Stimulated activated CD8-positive, alpha-beta memory T cell treated with anti-CD3 and anti-CD28 coated beads, Interleukin-2, amount 100 ng/mL, for 1 hour (primary cell): ENCODE measurements around the gene AGAP1.
"Not testable (repeated sequence)": the region's sequence is repeated elsewhere in the genome, so short reads cannot be mapped to it uniquely, and the experiment has no call there.

Experiments used
- DNase-seq, 2 donors: peaks; one replicate each; pipeline ENCODE4 v3.0.0-alpha.2; 2020; ENCODE audit warnings: low read depth in 2 of 2

Gene AGAP1

DNA sequence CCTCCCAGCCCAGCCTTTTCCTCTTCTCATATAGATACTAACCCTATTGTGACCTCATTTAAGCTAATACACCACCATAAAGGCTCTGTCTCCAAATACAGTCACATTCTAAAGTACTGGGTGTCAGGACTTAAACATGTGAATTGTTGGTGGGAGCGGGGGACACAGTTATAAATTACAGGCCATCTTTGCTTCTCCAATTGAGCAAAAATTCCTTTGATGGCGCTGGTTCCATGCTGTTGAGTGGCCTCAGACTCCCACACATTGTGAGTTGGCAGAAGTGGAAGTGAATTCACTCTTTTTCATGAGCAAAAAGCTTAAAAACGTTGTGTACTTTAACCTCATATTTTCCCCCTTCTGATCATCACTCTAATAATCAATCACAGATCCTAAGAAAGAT, 628.4 kb downstream of the AGAP1 start:
- DNase-seq = no peak

DNA sequence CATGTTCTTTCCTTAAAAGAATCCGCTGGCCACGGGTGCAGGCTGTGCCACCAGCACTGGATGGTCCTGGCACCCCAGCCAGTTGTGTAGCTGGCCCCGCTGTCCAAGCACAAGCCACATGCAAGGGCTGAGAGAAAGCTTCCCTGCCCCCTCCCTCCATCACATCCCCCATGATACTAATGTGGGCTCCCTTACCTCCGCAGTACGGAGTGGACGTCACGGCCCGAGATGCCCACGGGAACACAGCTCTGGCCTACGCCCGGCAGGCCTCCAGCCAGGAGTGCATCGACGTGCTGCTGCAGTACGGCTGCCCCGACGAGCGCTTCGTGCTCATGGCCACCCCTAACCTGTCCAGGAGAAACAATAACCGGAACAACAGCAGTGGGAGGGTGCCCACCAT, 629.9 kb downstream of the AGAP1 start:
- no peak for DNase-seq

DNA sequence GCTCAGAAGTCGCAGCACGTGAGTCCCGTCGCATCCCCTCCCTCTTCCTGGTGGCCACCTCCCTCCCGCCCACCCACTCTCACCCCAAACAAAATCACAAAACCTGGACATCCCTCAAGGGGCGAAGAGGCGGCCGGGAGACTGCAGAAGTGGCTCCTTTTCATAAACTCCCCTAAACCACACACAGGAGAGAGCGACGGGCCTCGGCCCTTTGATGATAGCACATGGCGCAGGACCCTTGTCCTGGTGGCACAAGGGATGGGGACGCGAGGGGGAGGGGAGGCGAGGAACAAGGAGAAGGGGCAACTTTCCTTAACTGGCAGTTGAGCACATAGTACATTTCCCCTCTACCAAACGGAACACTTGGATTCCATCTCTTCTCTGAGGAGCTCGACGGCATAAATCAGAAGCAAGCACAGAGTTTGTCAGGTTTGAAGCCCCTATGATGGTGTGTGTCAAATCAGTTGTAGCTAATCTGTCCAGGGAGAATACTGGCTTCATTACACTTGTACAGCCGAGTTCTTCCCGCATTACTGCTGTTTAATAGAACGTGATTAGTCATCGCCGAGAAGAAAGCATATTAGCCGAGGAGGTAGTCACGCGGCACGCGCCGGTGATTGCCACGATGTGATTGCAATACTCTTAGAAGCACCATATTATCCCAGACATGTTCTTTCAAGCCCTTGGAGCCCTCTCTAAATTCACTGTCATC, 630.5 kb downstream of the AGAP1 start:
- DNase-seq = no peak

DNA sequence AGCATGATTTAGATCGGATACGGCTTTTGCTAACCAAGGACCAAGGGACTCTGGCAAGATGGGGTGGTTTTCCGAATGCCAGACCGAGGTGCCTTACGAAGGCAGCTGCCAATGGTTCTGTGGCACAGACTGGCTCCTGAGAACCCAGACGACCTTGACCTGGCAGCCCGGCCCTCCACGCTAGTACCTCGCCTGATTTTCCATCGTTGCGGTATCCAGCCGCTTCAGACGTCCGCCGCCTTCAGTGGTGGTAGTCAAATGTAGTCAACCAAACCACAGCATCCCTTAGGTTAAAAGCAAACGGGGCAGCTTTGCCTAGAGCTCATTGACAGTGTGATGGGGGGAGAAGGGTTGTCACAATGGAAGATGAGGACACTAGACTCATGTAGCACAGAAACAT, 631.7 kb downstream of the AGAP1 start:
- no peak for DNase-seq

DNA sequence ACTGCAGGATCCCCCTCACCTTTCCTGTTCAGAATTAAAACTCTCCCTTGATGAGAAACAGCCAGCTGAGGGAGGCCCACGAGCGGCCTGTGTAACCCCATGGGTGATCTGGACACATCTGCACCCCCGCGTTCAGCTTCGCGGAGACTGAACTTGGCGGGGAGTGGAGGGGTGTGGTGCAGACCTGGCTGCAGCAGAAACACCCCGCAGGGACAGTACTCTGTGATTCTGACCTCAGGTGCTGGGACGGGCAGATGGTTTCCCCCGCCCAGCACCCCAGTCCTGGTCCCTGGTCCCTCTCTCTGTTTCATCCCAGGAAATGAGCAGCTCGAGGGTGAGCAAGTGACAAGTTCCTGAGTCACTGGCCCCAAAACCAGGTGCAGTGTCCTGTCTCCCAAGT, 633.2 kb downstream of the AGAP1 start:
- DNase-seq = no peak

DNA sequence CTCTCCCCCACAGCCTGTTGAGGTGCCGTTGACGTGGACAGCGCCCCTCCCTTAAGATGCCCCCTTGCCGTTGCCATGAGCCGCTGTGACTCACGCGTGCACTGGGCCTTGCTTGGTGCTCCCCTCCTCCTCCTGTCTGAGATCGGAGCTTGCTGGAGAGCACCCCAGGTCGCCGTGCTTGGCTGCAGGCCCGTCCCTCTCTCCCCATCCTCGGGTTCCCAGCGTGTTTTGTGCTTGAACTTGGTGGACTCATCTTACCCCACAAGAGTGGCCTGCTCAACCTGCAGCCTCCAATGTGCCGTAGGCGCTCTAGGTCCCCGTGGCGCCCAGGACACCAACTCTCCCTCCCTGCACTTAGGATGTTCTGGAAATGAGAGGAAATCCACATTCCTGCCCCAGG, 634.5 kb downstream of the AGAP1 start:
- DNase-seq = no peak

DNA sequence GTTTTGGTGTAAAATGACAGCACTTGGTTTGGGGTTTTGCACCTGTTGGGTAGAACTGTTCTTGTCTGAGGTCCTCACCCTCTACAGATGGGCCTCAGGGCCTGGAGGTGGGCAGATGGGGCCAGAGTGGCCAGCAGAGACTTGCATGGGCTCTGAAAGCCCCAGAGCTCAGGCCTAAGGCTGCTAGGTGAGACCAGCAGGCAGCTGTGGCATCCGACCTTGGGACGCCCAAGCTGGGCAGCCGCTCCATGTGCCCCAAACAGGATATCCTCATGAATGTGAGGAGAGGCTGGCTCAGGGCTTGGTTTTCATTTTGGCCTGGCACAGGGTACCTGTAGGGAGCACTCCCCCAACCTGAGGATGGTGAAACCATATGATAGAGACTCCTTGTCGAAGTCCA, 636.1 kb downstream of the AGAP1 start:
- DNase-seq = no peak

DNA sequence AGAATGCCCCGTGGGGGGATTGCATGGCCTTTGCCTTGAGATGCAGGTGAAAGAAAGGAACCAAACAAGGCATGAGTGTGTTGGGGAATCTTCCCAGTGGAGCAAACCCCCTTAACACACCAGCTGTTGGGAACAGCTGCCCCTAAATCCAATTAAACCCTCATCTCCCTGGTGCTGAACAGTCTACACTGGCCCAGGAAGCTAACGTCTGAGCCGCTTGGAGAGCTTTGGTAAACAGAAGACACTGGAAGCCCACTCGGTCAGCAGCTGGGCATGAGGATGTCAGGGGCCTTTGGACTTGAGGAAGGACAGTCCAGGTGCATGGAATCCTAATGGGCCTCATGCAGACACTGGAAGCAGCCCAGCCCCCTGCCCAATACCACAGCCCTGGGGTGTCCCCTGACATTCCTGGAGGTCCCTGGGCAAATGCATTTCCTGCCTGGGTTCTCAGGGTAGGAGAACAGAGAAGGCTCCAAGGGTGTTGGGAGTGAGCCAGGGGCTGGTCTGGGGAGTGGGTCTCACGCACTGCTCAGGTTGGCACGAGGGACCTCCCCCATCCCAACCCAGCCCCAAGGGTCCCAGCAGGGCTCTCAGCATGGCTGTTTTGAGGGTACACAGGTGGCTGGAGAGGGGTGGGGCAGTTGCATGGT, 636.6 kb downstream of the AGAP1 start:
- DNase-seq = no peak

DNA sequence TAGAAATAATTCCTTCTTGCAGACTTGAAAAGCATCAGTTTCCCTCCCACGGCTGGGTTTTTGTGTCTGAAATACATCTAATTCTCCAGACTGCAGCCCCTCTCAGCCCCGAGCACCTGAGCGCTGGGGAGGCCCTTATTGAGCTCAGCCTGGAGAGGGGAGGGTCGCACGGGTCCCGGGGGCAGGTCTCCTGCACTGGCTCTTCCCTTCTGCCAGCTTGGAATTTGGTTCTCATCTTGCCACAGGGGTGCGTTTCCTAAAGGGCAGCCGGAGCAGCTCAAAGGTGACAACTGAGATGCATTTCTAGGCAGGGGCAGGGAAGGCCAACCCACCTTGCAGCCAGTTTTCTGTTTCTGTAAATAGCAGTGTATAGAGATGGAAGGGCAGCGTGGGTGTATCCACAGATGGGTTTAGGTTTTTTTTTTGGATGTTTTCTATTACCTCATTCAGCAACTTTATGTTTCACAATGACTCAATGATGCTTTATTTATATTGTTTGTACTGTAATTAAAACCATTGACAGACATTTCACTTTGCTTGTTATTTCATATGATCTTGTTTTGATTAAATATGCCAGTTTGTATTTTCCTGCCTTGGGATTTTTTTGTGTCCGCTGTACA, 637.3 kb downstream of the AGAP1 start:
- no peak for DNase-seq

DNA sequence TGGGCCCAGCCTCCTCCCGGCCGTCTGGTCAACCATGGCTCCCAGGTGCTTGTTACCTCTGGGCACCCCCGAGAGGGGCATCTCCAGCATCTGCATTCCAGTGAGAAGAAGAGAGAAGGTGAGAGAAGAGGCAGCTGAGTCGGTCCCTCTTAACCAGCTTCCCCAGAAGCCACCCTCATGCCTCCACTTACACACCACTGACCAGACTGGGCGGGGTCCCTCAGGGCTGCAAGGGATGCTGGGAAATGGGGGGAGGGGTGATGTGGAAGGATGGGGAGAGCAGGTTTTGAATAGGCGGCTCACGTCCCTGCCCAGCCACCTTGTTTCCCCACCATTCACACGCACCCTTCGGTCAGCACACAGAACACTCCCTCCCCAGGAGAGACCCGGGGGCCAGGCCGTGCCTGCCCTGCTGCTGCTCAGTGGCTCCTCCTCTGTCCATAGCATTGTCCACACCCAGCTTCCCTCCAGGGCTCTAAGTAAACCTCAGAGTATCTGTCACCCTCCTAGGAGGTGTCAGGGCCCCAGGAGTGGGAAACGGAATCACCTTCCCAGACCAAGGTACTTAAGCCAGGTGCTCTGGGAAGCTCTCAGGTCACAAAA, 639.7 kb downstream of the AGAP1 start:
- no peak for DNase-seq

DNA sequence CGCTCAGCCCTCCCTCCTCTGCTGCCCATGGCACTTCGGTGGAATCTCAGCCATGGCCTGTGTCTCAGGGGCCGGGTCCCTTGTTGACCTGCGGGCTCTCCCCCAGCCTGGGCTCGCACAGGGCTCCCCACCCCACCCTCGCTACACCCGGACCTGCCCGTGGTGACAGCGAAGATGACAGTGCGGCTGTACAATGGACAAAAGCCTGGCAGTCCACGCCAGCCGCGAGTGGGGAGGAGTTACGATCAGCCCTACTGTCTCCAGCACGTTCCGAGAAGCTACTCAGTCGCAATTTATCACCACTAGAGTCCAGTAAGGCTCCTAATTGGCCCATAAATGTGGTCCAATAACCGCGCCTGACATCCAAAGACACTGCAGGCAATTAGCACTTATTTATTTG, 642.7 kb downstream of the AGAP1 start:
- no peak for DNase-seq

DNA sequence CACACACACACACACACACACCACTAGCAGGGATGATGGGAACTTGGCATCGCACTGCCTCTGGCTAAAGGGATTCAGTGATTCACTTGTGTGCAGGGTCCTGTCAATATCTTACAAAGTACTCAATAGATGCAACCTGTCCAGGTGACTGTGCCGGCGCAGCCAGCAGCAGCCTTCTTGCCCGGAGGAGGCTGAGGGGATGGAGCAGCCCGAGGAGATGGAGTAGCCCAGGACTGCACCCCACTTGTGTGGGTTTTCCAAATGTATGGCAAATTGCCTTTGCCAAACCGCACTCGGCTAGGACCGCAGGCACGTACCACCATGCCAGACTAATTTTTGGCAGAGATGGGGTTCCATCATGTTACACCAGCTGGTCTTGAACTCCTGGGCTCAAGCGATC, 643.2 kb downstream of the AGAP1 start:
- DNase-seq = no peak

DNA sequence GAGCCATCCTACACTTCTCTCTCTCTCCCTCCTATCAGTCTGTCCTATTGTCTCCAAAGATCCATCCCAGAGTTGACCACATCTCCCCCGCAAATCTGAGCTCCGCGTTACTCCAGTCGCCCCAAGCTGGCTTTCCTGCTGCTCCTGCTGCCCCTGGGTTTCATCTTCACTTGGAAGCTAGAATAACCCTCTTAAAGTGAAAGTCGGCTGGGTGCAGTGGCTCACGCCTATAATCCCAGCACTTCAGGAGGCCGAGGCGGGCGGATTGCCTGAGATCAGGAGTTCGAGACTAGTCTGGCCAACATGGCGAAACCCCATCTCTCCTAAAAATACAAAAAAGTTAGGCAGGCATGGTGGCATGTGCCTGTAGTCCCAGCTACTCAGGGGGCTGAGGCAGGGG, 647.8 kb downstream of the AGAP1 start:
- not testable (repeated sequence) for DNase-seq

DNA sequence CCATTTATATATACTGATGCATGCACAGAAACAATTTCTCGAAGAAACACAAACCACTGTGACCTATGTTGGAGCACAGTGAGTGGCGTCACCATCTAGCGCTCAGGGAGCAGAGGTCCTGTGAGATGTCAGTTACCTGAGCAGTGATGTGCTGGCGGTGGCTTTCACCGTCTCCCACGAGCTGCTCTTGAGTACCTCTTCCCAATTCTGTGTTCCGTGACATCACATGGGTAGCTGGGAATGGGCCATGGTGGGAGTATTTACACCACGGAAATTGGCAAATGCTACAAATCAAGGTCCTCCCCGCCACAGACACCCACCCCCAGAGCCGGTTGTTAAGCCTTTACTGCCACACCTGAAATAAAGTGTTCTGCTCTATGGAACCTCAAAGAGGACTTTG, 650.0 kb downstream of the AGAP1 start:
- DNase-seq = no peak

DNA sequence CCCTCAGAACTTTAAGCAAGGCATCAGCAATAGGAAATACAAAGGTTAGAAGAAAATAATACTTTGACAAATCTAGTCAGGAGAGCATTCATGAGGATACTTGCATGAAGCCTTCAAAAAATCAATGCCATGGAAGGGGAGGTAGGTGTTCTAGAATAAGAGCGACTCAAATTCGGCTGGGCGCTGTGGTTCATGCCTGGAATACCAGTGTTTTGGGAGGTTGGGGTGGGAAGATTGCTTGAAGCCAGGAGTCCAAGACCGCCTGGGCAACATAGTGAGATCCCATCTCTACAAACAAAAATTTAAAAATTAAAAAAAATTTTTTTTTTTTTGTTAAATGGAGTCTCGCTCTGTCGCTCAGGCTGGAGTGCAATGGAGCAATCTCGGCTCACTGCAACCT, 652.6 kb downstream of the AGAP1 start:
- DNase-seq = no peak

DNA sequence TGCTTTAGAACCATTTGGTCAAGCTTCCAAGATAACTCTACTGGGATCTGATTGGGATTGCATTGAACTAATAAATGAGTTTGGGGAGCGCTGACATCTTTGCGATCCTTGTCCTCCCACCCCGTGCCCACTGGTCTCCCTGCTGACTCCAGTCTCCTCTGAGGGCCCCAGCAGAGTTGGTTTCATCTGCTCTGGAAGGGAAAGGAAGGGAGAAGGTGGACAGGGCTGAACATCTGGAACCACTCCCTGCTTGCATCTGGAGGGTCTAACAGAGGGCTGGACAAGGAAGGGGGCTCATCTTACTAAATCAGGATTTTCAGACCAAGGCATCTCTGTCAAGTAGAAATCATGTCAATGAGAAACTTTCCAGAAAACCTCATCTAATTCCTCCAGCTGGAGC, 661.6 kb downstream of the AGAP1 start:
- DNase-seq = no peak

DNA sequence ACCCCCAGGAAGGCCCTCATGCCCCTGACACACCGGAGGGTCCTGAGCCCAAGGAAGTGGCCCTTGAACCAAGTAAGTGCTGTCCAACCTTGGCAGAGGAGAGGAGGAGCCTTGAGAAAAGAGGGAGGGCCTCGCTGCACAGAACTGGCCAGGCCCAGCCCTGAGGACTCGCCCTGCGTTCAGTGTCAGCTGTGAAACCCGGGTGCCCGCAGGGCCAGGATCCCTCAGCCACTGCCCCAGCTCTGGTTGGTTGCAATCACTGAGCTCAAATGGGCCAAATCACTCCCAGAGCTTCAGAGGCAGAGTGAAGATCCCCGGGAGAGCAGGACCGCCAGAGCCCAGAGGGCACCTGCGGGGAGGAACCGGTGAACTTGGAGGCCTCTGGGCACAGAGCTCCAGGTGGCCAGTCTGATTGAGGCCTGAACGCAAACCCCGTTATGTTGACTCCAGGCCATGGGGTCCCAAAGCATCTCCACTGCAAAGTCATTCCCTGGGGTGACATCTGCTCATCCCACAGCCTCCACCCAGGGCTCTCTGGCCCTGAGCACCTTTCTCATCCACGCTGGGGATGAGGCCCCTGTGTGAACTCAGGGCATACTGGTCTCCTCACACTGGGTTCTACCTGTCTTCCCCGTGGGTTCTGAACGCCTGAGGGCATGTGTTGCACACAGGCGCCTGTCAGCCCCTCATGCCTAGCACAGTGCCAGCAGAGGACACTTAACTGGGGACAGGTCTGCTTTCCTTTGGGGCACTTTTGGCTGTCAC, 662.4 kb downstream of the AGAP1 start:
- no peak for DNase-seq

DNA sequence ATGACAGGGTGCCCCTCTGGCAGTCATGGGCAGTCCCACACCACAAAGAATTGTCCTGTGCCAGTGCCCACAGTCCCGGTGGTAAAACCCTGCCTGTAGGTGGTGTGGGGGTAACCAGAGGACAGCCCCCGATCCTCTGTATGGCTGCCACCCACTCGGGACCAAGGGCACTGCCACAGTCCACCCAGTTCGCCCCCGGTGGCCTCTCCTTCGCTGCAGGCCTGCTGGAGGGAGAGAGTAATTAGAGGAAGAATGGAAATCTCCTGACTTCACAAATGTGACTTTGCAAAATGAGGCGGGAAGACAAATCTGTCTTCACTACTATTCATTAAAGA, 663.0 kb downstream of the AGAP1 start:
- DNase-seq = no peak

DNA sequence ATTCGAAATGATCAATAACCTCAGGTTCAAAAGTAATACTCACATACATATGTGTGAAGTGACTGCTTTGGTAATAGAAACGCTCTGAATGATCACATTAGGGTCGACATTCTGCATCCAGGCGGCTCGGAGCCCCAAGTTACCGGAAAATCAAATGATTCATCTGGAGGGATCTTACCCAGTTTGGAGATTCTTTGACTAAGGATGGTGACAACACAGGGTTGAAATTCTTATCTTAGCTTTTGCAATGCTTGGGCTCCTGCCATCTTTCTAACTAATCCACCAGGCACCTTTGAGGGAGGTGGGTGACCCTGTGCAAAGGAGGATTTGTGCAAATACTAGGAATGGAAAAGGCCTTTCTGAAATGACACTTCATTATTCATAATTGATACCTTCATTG, 663.5 kb downstream of the AGAP1 start:
- DNase-seq = no peak

DNA sequence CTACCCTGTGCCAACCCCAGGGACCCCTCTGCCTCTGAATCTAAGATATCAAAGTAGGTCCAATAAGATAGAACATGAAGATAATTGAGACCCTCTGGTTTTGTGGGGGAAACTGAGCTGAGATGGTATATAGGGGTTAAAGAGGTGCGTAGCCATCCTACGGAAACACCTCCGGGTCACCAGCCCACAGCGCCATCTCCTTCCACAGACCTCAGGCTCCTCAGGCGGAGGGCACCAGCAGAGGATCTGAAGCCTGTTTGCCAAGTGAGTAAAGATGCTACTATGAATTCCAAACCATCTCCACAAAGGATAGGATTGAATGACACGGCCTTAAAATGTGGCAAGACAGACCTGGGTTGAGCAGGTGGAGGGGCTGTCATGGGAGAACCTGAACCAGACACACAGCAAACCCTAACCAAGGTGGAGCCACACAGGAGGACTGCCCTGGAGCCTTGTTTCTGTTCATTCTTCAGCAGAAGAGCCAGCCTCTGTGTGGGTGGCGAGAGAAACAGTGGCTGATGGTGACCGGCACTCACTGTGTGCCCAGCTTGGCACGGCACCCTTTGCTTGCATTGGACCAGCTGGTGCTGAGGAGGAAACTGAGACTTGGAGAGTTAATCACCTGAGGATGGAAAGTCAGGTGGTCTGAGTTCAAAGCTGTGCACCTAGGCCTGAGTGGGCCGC, 664.1 kb downstream of the AGAP1 start:
- no peak for DNase-seq

DNA sequence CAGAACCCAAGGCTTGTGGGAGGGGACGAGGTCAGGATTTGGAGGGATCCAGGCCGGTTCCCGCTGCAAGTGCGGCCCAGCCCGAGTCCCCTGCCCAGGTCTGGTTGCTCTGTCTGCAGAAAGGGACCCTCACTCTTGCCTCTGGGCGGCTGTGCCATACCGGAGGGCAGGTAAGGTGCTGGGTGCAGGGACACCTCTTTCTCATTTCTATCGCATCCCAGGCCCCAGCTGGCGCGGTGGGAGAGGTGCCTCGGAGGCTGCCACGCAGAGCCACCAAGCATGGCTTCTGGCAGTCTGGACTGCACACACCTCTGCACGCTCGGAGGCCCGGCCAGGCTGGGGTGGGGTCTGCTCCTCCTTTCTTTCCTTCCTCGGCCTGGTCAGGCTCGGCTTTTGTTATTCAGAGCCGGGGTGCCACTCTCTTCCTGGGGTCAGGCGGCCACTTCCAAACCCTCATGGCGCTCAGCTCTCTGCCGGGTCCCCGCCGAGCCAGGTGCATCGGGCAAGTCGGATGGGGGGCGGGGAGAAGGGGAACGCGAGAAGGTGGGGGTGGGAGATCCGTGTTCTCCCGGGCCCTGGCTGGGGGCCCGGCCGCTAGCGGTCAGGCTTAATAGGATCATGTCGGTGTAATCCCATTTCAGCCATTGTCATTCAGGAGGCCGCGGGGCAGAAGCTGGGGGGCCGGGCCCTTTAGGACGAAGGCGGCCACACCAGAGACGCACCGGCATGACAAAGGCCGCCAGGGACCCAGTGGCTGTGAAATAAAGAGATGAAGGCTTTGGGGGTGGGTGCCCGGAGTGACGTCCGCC, 665.3 kb downstream of the AGAP1 start:
- no peak for DNase-seq
